CD4-positive, alpha-beta T cell treated with Interleukin-17A for 4 hours (primary cell): Measurements from ENCODE around the gene MSS51.
"Not testable (repeated sequence)": the region's sequence is repeated elsewhere in the genome, so short reads cannot be mapped to it uniquely, and the experiment has no call there.

Experiments
- DNase-seq: peaks from one replicate; pipeline ENCODE4 v3.0.0-alpha.2; 2020; ENCODE audit warnings: mixed read lengths

The MSS51 gene

DNA sequence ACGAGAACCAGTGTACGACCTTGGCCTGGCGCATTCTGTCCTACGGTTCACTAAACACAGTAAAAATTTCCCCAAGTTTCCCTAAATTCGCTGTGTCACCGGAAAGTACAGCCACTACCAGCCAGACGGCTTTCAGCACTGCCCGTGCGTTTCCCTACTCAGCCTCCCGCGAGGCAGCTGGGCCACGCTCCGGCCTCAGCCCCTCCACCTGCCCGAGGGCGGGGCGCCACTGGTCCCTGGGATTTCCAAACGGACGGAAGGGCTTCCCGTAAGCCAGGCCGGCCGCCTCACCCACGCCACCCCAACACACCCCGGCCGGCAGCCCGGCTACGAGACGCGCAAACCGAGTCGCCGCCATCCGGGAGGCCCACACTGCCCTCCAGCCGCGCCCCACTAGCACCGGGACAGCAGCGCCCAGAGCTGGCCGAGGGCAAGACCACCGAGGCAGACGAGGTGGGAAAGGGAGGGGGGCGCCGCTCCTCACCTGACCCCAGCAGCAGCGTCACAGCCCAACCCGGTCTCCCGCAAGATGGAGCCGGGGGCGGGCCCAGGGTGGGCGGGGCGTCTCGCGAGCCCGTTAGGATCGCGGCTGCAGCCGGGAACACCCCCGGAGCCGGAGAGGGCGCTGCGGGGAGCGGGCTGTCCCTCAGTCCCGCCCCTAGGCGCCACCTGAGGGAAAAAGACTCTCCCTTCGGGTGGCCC lies 19.7 kb downstream of the MSS51 start, which contains the start of gene ANXA7:
ANXA7 (minus strand) TSS at position 531 of the 702 bp plus-strand sequence. CDS start 13,202 bp downstream, outside the sequence.
- DNase-seq: peak; percentile 97

DNA sequence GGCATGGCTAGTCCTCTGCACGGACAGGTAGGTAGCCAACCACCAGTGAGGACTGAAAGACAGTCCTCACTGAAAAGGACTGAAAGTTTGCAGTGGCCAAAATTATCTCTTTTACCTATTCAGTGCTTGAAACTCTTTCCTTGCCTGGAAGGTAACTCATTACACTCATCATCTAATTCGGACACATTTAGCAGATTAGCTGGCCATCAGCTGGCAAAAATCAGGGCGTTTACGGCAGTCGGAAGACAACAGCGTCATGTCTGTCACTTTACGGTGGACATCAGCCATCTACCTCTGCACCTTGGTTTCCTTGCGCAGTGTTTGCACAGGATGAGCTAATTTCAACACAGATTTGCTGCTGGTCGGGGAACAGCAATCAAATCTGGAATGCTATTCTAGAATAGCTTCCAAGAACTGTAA lies 20.2 kb downstream of the MSS51 start:
- DNase-seq: peak; percentile 33

DNA sequence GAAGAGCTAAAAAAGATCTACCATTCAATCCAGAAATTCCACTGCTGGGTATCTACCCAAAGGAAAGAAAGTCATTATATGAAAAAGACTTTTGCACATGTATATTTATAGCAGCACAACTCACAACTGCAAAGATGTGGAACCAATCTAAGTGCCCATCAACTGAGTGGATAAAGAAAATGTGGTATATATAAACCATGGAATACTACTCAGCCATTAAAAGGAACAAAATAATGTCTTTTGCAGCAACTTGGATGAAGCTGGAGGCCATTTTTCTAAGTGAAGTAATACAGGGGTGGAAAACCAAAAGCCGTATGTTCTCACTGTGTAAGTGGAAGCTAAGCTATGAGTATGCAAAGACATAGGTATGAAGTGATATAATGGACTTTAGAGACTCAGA lies 22.5 kb downstream of the MSS51 start:
- DNase-seq: no peak

DNA sequence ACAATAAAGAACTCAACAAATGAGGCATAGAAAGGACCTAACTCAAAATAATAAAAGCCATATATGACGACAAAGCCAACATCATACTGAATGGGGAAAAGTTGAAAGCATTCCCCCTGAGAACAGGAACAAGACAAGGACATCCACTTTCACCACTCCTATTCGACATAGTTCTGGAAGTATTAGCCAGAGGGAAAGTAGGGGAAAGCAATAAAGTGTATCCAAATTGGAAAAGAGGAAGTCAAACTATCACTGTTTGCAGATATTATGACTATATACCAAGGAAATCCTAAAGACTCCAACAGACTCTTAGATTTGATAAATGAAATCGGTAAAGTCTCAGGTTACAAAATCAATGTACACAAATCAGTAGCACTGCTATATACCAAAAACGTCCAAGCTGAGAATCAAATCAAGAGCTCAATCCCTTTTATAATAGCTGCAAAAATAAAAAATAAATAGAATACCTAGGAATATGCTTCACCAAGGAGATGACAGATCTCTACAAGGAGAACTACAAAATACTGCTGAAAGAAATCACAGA lies 24.3 kb downstream of the MSS51 start:
- DNase-seq: no peak

DNA sequence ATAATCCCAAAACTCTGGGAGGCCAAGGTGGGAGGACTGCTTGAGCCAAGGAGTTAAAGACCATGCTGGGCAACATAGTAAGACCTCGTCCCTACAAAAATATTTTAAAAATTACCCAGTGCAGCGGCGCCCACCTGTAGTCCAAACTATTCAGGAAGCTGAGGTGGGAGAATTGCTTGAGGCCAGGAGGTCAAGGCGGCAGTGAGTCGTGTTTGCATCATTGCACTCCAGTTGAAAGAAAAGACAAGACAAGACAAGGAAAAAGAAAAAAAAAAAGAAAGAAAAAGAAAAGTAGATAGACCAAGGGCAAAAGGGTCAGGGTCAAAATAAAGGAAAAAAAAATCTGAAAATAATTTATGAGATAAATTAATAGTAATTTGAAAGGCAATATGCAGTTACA lies 25.3 kb downstream of the MSS51 start:
- no peak for DNase-seq

DNA sequence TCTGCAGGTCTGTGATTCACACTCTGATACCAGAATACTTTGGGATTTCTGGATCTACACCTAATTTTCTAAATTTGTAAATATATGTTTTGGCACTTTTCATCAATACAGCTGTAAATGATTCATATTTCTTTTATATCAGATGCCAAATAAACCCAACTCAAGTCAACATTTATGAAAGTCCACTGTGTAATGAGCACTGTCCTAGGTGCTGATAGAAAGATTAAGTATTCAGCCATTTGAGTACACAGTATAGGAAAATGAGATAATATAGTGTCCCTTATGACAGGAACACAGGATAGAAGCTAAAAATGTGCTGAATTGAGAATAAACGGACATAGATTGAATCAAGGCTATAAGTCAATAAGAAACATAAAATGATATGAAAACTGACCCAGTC lies 25.9 kb downstream of the MSS51 start:
- DNase-seq: no peak

DNA sequence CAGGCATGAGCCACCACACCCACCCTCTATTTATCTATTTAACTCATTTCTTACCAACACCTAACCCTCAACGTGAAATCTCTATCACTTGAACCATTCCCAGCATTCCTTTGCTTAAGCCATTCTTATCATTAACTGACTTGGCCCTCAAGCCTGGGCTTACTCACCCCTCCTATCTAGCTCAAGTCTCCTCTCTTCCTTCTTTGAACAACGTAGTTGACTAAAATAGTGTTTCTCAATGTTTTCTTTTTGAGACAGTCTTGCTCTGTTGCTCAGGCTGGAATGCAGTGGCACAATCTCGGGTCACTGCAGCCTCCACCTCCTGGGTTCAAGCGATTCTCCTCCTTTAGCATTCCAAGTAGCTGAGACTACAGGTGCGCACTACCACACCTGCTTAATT lies 26.5 kb downstream of the MSS51 start:
- DNase-seq: no peak

DNA sequence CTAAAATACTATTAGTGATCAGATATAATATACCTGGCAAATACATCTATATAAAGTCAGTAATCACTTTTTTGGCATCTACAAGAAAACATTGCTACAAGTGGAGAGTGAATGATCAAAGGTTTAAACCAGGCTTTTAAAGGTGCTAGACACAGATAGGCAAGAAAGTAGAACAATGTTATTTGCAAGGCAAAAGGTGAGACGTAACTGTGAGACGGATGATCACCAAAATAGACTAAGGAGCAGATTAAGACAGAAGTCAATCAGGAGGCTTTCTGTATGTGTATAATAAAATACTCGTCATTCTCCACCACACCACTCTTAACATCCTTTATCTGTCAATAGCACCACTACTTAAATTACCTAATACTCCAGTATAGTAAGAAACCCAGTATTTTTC lies 27.8 kb downstream of the MSS51 start:
- no peak for DNase-seq

DNA sequence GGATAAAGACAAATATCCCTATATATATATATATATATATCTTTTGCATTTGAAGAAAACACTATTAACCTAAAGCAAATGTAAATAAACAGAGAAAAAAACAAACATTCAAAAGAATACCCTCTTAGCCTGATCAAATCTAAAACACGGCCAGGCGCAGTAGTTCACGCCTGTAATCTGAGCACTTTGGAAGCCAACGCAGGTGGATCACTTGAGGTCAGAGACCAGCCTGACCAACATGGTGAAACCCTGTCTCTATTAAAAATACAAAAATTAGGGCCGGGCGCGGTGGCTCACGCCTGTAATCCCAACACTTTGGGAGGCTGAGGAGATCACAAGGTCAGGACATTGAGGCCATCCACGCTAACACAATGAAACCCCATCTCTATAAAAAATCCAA lies 28.7 kb downstream of the MSS51 start:
- DNase-seq: no peak

DNA sequence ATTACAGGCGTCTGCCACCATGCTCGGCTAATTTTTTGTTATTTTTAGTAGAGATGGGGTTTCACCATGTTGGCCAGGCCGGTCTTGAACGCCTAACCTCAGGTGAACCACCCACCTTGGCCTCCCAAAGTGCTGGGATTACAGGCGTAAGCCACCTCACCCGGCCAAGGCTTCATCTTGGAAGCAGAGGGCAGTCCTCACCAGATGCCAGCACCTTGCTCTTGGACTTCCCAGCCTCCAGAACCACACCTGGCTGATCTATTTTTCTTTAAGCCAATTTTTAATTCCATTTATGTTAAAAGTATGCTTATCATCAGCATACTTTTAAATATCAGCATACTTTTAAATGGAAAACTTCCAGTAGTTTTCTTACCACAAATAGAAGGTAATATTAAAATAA lies 31.7 kb downstream of the MSS51 start:
- no peak for DNase-seq

DNA sequence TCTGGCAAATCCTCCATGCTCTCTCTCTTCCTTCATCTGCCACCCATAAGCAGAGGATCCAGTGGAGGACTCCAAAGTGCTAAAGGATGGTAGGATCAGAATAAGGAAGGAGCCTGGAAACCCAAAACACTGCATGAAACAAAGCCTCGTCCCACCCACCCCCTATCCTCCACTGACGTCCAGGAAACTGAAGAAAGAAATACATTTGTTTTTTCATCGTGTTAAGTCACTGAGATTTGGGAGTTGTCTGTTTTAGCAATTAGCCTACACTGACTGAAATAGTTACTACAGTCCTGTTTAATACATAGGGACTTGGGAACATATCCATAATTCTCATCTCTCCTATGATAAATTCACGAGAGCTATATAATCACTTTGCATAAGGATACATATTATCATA lies 34.3 kb downstream of the MSS51 start:
- DNase-seq: no peak

DNA sequence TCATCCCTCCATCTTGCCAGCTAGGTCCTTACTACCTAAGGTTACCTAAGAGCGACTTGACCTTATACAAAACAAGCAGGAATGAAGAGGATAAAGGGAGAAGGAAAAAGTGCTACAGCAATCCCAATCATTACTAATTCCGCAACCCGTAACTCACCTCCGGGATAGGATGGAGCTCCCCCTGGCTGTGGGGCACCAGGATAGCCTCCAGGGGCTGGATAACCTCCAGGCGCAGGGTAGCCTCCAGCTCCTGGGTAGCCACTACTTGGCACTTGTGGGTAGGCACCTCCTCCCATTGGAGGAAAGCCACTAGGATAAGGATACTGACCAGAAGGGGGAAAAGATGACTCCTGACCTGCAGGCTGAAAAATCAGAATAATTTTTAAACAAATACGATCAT lies 35.3 kb downstream of the MSS51 start:
- DNase-seq: no peak

DNA sequence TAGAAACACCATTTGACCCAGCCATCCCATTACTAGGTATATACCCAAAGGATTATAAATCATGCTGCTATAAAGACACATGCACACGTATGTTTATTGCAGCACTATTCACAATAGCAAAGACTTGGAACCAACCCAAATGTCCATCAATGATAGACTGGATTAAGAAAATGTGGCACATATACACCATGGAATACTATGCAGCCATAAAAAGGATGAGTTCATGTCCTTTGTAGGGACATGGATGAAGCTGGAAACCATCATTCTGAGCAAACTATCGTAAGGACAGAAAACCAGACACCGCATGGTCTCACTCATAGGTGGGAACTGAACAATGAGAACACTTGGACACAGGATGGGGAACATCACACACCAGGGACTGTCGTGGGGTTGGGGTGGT lies 39.0 kb downstream of the MSS51 start:
- not testable (repeated sequence) for DNase-seq

DNA sequence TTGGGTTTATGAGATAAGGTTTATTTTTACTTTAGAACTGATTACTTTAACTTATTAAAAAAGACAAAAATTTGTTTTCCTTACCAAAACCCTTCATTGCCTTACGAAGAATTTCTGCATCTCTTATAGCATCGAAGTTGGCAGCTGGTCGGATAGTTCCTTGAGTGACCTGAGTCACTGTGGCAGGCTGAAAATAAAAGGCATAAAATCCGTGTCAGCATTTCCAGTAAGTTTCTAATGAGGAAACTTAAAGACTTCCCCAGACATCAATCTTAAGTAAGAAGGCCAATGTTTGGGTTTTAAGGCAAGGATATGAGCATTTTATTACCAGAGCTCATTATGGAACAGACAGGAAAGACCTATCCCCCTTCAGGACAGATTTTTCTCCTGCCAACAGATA lies 45.1 kb downstream of the MSS51 start:
- DNase-seq: no peak

DNA sequence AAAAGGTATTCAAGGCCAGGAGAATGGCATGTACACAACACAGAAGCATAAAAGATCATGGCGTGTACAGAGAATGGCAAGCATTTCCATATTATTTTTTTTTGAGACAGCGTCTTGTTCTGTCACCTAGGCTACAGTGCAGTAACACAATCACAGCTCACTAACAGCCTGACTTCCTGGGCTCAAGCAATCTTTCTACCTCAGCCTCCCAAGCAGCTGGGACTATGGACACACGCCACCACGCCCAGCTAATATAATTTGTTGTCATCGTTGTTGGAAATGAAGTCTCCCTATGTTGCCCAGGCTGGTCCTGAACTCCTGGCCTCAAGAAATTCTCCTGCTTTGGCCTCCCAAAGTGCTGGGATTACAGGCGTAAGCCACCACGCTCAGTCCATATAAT lies 46.8 kb downstream of the MSS51 start:
- no peak for DNase-seq

DNA sequence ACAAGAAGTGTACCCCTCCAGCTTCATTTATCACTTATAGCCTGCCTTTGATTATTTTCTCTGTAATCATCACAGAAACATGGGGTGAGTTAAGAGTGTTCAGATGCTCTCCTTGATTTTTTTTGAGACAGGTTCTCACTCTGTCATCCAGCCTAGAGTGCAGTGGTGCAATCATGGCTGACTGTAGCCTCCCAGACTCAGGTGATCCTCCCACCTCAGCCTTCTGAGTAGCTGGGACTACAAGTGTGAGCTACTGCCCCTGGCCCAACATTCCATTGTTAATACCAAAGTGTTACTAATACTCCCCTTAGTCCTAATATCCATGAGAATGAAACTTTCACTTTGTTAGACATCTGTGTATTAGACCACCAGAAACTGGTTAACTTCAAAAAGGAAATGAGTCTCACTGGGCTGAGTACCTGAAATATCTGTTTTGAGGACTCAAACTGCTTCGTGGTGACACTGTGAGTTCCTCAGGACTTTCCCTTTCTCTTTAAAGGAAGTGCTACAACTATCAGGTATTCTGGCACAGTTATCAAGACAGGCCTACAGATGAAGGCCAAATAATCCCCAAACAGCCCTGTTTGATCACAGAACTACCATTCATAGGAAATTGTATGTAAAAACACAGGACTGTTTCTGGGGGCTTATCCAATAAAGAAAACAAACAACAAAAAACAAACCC lies 54.2 kb downstream of the MSS51 start:
- no peak for DNase-seq

DNA sequence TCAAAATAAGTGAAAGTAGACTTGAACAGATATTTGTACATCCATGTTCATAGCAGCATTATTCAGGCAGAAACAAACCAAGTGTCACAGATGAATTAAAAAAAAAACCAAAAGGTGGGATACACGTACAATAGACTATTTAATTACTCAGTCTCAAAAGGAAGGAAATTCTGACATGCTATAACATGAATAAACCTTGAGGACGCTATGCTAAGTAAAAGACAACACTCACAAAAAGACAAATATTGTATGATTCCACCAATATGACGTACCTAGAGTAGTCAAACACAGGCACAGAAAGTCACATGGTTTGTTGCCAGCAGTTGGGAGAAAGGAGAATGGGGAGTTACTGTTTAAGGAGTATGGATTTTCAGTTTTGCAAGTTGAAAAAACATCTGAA lies 56.7 kb downstream of the MSS51 start:
- DNase-seq: no peak
